IPS-20b (cell line): ENCODE data around the gene KTN1.

Experiments used
- H3K27ac ChIP-seq: one replicate; pipeline ENCODE4 v1.5.1; 2013; ENCODE audit warnings: low read length
- H3K27me3 ChIP-seq: 2 replicates; pipeline ENCODE4 v1.6.1; 2013; ENCODE audit warnings: mild to moderate bottlenecking, low read length, inconsistent platforms; ENCODE audit not compliant: insufficient read depth
- H3K36me3 ChIP-seq: 2 replicates; pipeline ENCODE4 v1.6.1; 2013; ENCODE audit warnings: low read depth, mild to moderate bottlenecking, inconsistent platforms, low read length, moderate library complexity; ENCODE audit not compliant: insufficient read depth
- H3K4me1 ChIP-seq: 2 replicates; pipeline ENCODE4 v1.6.1; 2013; ENCODE audit warnings: mild to moderate bottlenecking, control low read depth, inconsistent platforms, low read length, moderate library complexity; ENCODE audit not compliant: insufficient read depth
- H3K4me3 ChIP-seq: 2 replicates; pipeline ENCODE4 v1.5.1; 2013; ENCODE audit warnings: mild to moderate bottlenecking, low read length, inconsistent platforms
- H3K9ac ChIP-seq: 2 replicates; pipeline ENCODE4 v1.6.1; 2013; ENCODE audit warnings: low read depth, mild to moderate bottlenecking, inconsistent platforms, low read length, moderate library complexity
- H3K9me3 ChIP-seq: 2 replicates; pipeline ENCODE4 v1.6.1; 2013; ENCODE audit warnings: mild to moderate bottlenecking, low read depth, low read length, inconsistent platforms; ENCODE audit not compliant: insufficient read depth

Gene KTN1

GRCh38 chr14:55689981-55690871, 110.2 kb downstream of the KTN1 start:
- H3K36me3 ChIP-seq = peaks cover 16% of the 10 kb centered on the region
- H3K9me3 ChIP-seq = no peaks in the 10 kb centered on the region
- peaks cover 5% of the 10 kb centered on the region for H3K4me1 ChIP-seq
- H3K27ac ChIP-seq = no peak overlapping the region
- no peaks in the 10 kb centered on the region for H3K27me3 ChIP-seq
- no peak overlapping the region for H3K9ac ChIP-seq
- no peak overlapping the region for H3K4me3 ChIP-seq

DNA sequence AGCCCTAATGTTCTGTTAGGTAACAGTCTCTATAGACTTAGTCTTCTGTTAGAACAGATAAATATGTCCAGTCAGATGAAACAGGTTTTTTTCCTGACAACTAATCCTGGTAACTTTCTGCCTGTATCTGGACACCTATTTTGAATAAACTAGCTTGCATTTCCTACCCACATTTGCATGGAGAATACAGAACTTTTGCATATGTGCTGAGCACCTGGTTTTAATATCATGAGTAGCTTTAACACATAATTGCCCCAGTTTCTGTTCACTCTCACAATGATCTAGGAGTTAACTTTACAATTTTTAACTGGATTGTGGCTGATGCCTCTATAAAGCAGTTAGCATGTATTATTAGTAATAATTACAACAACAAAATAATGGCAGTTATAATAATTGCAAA, 111.7 kb downstream of the KTN1 start:
- no peak overlapping the region for H3K4me3 ChIP-seq
- H3K9me3 ChIP-seq = no peaks in the 10 kb centered on the region
- H3K36me3 ChIP-seq = peaks cover 2% of the 10 kb centered on the region; the same call in 1 of the 2 replicates
- H3K9ac ChIP-seq = no peak overlapping the region
- no peak overlapping the region for H3K27ac ChIP-seq
- H3K4me1 ChIP-seq = peaks cover 5% of the 10 kb centered on the region
- H3K27me3 ChIP-seq = no peaks in the 10 kb centered on the region

DNA sequence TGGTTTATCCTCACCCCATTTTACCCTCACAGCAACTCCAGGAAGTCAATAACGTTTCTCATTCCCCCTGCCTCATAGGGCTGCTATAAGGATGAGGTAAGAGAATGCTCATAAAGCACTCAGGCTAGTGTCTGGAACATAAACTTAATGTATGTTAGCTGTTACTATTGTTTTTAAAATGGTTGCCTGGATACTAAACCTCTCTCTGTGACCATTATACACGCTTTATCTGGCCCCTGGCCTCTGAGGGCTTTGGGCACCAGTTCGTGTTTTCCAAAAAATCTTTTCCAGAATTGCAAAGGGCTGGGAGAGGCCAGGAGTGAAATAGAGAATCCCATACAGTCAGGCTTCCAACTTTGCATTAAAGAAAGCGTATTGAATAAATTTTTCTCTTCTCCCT, 113.9 kb downstream of the KTN1 start:
- H3K4me1 ChIP-seq = peaks cover 14% of the 10 kb centered on the region
- no peak overlapping the region for H3K27ac ChIP-seq
- H3K4me3 ChIP-seq = no peak overlapping the region
- H3K27me3 ChIP-seq = no peaks in the 10 kb centered on the region
- no peaks in the 10 kb centered on the region for H3K9me3 ChIP-seq
- no peak overlapping the region for H3K9ac ChIP-seq
- H3K36me3 ChIP-seq = no peaks in the 10 kb centered on the region

GRCh38 chr14:55697414-55697861, 117.4 kb downstream of the KTN1 start:
- Histone ChIP-seq H3K36me3 (no peaks in the 10 kb centered on the region), H3K4me1 (peaks cover 9% of the 10 kb centered on the region), H3K27me3 (no peaks in the 10 kb centered on the region), H3K9me3 (no peaks in the 10 kb centered on the region), H3K27ac (no peak overlapping the region), H3K4me3 (no peak overlapping the region), H3K9ac (no peak overlapping the region)

GRCh38 chr14:55698051-55698450, 118.0 kb downstream of the KTN1 start:
- no peak overlapping the region for H3K4me3 ChIP-seq
- H3K36me3 ChIP-seq = no peaks in the 10 kb centered on the region
- H3K27me3 ChIP-seq = no peaks in the 10 kb centered on the region
- no peak overlapping the region for H3K27ac ChIP-seq
- peaks cover 9% of the 10 kb centered on the region for H3K4me1 ChIP-seq
- no peaks in the 10 kb centered on the region for H3K9me3 ChIP-seq
- no peak overlapping the region for H3K9ac ChIP-seq

DNA sequence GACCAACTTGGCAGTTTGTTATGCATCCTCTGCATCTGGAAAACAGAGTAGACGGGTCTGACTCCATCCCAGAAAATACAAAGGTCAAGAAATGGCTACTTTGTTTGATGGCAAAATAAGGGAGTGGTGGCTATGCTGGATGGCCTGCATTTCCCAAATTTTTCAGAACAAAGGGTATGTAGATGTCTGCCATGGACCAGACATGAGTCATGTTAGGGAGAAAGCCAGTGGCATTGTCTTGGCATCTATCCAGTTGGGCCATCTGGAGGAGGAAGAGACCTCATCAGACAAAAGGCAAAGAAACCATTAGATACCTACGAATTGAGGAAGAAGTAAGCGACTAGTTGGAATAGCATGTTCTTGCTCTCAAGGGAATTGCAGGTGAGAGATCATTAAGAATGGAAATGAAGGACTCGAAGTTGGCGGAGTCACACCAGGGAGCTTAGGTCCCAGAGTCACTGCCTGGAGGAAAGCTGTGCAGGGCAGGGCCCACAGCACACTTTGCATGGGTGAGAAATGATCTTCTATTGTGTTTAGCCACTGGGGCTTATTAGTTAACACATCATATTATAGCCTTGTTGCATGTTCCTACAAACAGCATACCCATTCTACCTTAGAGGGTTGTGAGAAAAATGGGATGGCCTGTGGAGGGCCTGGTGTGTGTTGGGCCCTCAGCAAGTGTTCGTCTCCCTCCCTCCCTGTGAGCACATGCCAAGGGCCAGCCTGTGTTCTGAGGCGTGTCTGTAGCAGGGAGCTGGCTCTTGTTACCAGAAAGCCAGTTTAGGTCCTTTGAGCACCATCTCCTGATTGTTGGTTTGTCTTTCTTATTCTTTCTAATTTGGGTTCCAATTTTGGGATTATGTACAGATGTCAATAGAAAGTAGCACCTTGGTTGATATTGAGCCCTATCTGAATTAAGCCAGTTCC, 119.4 kb downstream of the KTN1 start:
- Histone ChIP-seq H3K9ac (no peak overlapping the region), H3K4me3 (no peak overlapping the region), H3K9me3 (no peaks in the 10 kb centered on the region), H3K4me1 (peaks cover 9% of the 10 kb centered on the region), H3K27me3 (no peaks in the 10 kb centered on the region), H3K27ac (no peak overlapping the region), H3K36me3 (no peaks in the 10 kb centered on the region)

DNA sequence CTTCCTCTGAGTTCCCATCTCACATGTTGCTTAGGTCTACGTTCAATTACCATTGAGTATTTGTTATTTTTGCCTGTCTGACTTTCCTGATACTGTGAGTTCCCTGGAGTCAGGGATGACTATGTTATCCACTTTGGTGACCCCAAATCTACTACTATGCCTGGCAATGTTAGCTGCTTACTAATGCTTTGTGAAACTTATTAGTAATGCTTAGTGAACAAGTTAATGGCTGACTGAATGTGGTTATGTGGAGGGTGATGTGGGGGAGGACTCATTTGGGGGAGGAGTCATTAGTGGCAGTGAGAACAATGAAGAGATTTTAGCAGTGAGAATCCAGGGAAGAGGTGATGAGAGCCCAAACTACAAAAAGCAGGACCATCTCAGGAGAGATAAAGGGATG, 121.6 kb downstream of the KTN1 start:
- H3K36me3 ChIP-seq = no peaks in the 10 kb centered on the region
- H3K9me3 ChIP-seq = no peaks in the 10 kb centered on the region
- no peak overlapping the region for H3K27ac ChIP-seq
- H3K27me3 ChIP-seq = no peaks in the 10 kb centered on the region
- H3K9ac ChIP-seq = no peak overlapping the region
- peaks cover 9% of the 10 kb centered on the region for H3K4me1 ChIP-seq
- H3K4me3 ChIP-seq = no peak overlapping the region

DNA sequence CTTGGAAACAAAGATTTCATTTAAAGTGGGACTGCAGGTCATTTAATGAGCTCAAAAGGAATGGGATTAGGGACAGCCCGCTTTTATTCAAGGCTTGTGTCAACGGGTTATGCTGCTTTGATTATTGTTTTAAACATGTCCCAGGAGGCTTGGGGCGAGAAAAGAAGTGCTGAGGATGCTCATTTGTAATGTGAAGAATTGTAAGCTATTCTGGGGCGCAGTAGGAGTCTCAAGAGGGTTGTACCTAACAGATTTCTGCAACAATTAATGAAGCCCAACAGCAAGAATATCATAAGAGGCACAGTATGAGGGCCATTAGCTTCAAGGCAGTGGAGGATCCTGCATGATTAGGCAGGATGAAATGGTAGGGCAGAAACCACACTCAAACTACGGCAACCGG, 122.5 kb downstream of the KTN1 start:
- Histone ChIP-seq H3K4me3 (no peak overlapping the region), H3K9ac (no peak overlapping the region), H3K27me3 (no peaks in the 10 kb centered on the region), H3K9me3 (no peaks in the 10 kb centered on the region), H3K36me3 (no peaks in the 10 kb centered on the region), H3K4me1 (peaks cover 6% of the 10 kb centered on the region), H3K27ac (no peak overlapping the region)

DNA sequence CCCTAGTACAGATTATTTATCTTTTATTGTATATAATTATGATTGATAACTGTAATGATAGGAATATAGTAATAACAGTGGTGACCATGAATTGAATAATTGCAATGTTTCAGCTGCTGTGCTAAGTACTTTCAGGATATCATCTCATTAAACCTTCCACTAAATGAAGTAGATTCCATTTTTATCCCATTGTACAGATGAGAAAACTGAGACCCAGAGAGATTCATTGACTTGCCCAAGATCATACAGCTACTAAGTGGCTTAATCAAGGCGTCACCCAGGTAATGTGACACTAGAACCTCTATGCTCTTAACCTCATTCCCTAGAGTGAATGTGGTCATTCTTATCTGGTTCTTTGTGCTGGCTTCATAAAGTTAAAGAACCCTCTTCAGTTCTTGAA, 124.6 kb downstream of the KTN1 start:
- Histone ChIP-seq H3K9me3 (no peaks in the 10 kb centered on the region), H3K27ac (no peak overlapping the region), H3K9ac (no peak overlapping the region), H3K36me3 (no peaks in the 10 kb centered on the region), H3K4me3 (no peak overlapping the region), H3K27me3 (no peaks in the 10 kb centered on the region), H3K4me1 (no peaks in the 10 kb centered on the region; the same call in 1 of the 2 replicates)

- no peaks in the 10 kb centered on the region for H3K36me3 ChIP-seq
- no peaks in the 10 kb centered on the region for H3K27me3 ChIP-seq
- no peaks in the 10 kb centered on the region for H3K9me3 ChIP-seq
- H3K4me1 ChIP-seq = no peaks in the 10 kb centered on the region
- H3K27ac ChIP-seq = no peak overlapping the region
- no peak overlapping the region for H3K4me3 ChIP-seq
- no peak overlapping the region for H3K9ac ChIP-seq
Observed at GRCh38 chr14:55705651-55706364, 125.8 kb downstream of the KTN1 start.

- Histone ChIP-seq H3K27ac (no peak overlapping the region), H3K4me3 (no peak overlapping the region), H3K9me3 (no peaks in the 10 kb centered on the region), H3K9ac (no peak overlapping the region), H3K27me3 (no peaks in the 10 kb centered on the region), H3K4me1 (no peaks in the 10 kb centered on the region), H3K36me3 (no peaks in the 10 kb centered on the region)
Observed at GRCh38 chr14:55706365-55706684, 126.3 kb downstream of the KTN1 start.
